ENCODE data around the gene BACH2. TPM values are rescaled to one million over a fixed set of nuclear protein-coding genes. Genes with fewer than 3 reads are reported as not detected.

Gene BACH2
- total RNA-seq, 2 experiments from 2014 or later, result 60.7 to 66.9 TPM

DNA sequence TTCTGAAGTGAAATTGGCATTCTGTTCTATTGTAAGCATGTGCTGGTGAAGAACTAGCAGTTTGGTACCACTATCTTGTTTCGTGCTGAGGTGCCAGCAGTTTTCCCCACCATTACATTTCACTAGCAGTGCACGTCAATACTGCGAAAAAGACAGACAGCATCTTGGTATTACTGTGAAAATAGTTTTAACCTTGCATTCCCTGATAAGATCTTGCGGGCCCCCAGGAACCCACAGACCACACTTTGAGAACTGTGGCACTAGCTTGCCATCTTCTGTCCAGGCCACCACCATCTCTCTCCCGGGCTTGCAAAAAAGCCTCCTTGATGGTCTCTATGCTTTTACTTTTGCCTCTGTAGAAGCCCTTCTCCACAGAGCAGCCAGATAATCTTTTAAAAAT, 185.7 kb downstream of the BACH2 start:
- ATAC-seq (peak; percentile 65), DNase-seq (peak; percentile 97)
- H3K4me1 Mint-ChIP-seq (ENCODE audit: low read depth), result peaks cover 79% of the 10 kb centered on the region
- TF ChIP-seq, protein P1, sequence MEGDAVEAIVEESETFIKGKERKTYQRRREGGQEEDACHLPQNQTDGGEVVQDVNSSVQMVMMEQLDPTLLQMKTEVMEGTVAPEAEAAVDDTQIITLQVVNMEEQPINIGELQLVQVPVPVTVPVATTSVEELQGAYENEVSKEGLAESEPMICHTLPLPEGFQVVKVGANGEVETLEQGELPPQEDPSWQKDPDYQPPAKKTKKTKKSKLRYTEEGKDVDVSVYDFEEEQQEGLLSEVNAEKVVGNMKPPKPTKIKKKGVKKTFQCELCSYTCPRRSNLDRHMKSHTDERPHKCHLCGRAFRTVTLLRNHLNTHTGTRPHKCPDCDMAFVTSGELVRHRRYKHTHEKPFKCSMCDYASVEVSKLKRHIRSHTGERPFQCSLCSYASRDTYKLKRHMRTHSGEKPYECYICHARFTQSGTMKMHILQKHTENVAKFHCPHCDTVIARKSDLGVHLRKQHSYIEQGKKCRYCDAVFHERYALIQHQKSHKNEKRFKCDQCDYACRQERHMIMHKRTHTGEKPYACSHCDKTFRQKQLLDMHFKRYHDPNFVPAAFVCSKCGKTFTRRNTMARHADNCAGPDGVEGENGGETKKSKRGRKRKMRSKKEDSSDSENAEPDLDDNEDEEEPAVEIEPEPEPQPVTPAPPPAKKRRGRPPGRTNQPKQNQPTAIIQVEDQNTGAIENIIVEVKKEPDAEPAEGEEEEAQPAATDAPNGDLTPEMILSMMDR (IDR thresholded peaks at IDR 0.05), result no peak
- peak overlapping the region; percentile 88 for H3K27ac Mint-ChIP-seq
- H3K9me3 Mint-ChIP-seq, result peaks cover 29% of the 10 kb centered on the region
- H3K36me3 Mint-ChIP-seq (ENCODE audit: low read depth), result peaks cover 54% of the 10 kb centered on the region
- H3K27me3 Mint-ChIP-seq, result no peaks in the 10 kb centered on the region
- peak overlapping the region; percentile 28 for H3K4me3 Mint-ChIP-seq
- intact Hi-C loops (cut with micrococcal nuclease), result loop anchor here (1.0 kb wide), 1 partner anchor 33 kb away; no protein-coding TSS in a partner anchor
- POLR2A ChIA-PET, result interaction anchor here (0.7 to 2.8 kb wide), 9 partner anchors 9 to 160 kb away, joined by 3 to 13 read pairs (median 7); no protein-coding TSS in a partner anchor
- CTCF ChIA-PET, result interaction anchor here (0.9 to 3.2 kb wide), 16 partner anchors 10 to 368 kb away, joined by 3 to 10 read pairs (median 4); no protein-coding TSS in a partner anchor

DNA sequence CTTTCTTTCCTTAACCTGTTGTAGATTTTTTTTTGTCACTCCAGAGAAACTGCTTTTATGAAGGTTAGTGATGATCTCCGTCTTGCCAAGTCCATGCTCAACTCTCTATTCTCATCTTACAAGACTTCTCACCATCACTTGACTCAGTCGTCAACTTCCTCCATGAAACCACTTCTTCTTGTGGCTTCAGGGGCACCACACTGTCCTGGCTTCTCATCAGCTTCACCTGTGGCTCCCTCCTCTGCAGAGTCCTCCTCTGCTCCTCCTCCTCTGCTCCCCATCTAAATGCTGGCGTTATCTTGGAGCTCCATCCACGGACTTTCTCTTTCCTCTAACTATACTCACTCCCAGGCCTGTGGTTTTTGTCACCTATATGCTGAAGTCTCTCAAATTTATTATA, 187.5 kb downstream of the BACH2 start:
- H3K27ac Mint-ChIP-seq, result peak overlapping the region; percentile 91
- TF ChIP-seq, protein P1 (IDR thresholded peaks at IDR 0.05), result no peak
- ChIA-PET POLR2A (interaction anchor here (0.8 to 2.8 kb wide), 9 partner anchors 10 to 109 kb away, joined by 3 to 13 read pairs (median 6); no protein-coding TSS in a partner anchor), CTCF (interaction anchor here (1.0 to 2.4 kb wide), 11 partner anchors 9 to 370 kb away, joined by 3 to 10 read pairs (median 4); no protein-coding TSS in a partner anchor)
- H3K36me3 Mint-ChIP-seq (ENCODE audit: low read depth), result peaks cover 44% of the 10 kb centered on the region
- DNase-seq (peak; percentile 73), ATAC-seq (peak; percentile 43)
- H3K9me3 Mint-ChIP-seq, result peaks cover 17% of the 10 kb centered on the region
- peaks cover 88% of the 10 kb centered on the region for H3K4me1 Mint-ChIP-seq (ENCODE audit: low read depth)
- H3K27me3 Mint-ChIP-seq, result no peaks in the 10 kb centered on the region
- H3K4me3 Mint-ChIP-seq, result peak overlapping the region; percentile 49
- intact Hi-C loops (cut with micrococcal nuclease), result loop anchor here (2.0 to 5.0 kb wide), 2 partner anchors 28 to 37 kb away; no protein-coding TSS in a partner anchor

DNA sequence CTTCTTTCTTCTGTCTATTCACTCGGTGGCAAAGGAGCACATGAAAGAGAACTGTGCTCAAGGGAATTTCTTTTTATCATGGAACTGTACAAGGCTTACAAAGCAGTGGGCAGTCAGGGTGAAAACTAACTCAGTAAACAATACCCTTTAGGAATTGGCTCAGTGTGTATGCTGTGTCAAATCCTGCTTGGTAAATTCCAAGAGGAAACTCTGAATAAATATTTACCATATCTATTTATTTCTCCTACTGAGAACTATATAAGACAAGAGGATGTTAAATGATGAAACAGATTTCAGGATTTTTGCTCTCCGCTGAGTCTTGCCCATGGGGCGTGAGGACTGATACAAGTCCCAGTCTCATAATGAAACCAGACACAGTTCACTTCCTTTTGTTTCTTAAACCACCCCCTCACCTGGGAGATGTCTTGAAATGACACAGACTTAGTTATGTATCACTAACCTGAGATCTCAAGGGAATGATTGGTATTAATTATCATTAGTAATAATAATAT, 188.8 kb downstream of the BACH2 start:
- CTCF ChIA-PET, result interaction anchor here (1.0 to 1.5 kb wide), 3 partner anchors 9 to 34 kb away, joined by 3 read pairs; no protein-coding TSS in a partner anchor
- Mint-ChIP-seq H3K4me1 (ENCODE audit: low read depth) (peaks cover 96% of the 10 kb centered on the region), H3K9me3 (peaks cover 5% of the 10 kb centered on the region), H3K27ac (peak overlapping the region; percentile 83), H3K36me3 (ENCODE audit: low read depth) (peaks cover 42% of the 10 kb centered on the region), H3K27me3 (no peaks in the 10 kb centered on the region), H3K4me3 (peak overlapping the region; percentile 19)
- DNase-seq, result peak; percentile 69
- ATAC-seq, result peak; percentile 34
- POLR2A ChIA-PET, result interaction anchor here (1.2 to 2.2 kb wide), 3 partner anchors 11 to 188 kb away, joined by 3 to 11 read pairs (median 6); no protein-coding TSS in a partner anchor
- intact Hi-C loops (cut with micrococcal nuclease), result loop anchor here (2.0 to 5.0 kb wide), 2 partner anchors 27 to 36 kb away; no protein-coding TSS in a partner anchor
- TF ChIP-seq, protein P1 (IDR thresholded peaks at IDR 0.05), result no peak

DNA sequence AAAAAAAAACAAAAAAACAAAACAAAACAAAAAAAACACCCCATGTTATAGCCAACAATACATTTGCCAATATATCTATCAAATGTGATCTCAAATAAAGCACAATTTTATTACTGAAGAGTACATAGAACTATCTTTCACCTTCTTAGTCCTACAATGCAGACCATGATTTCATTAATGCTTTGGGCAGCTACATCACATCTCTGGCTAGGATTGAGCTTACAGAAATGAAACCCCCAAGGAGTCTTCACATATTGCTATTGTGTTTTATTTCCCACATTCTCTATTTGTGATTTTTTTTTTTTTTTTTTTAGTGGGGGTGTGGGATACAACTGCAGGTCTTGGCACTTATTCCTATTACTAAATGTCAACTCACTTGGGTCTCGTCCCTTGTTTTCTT, 189.3 kb downstream of the BACH2 start:
- ChIA-PET CTCF (interaction anchor here (1.3 kb wide), 1 partner anchor 9 kb away, joined by 3 read pairs; no protein-coding TSS in a partner anchor), POLR2A (interaction anchor here (0.6 kb wide), 1 partner anchor 150 kb away, joined by 3 read pairs; no protein-coding TSS in a partner anchor)
- Mint-ChIP-seq H3K4me3 (peak overlapping the region; percentile 19), H3K4me1 (ENCODE audit: low read depth) (peaks cover 93% of the 10 kb centered on the region), H3K27me3 (no peaks in the 10 kb centered on the region), H3K36me3 (ENCODE audit: low read depth) (peaks cover 38% of the 10 kb centered on the region), H3K9me3 (peaks cover under 1% of the 10 kb centered on the region), H3K27ac (peak overlapping the region; percentile 83)
- DNase-seq (no peak), ATAC-seq (no peak)
- intact Hi-C loops (cut with micrococcal nuclease), result loop anchor here (5.0 kb wide), 1 partner anchor 35 kb away; no protein-coding TSS in a partner anchor
- TF ChIP-seq, protein P1 (IDR thresholded peaks at IDR 0.05), result no peak
